HCT116 (cell line): ENCODE measurements around the gene RAPGEF1. TPM values are rescaled to one million over a fixed set of nuclear protein-coding genes. Genes with fewer than 3 reads are reported as not detected.

Experiments
- ATAC-seq: fragments of 200-7000 bp; cut with Tn5 transposase; 2 replicates; pipeline ENCODE4 v1.9.1; 2020; ENCODE audit warnings: mild to moderate bottlenecking, moderate library complexity
- BruUV-seq: library from RNA; stranded (reverse); fragments of 400-500 nt; replicated peaks from 2 replicates; lab custom pipeline; 2021; lab: Mats Ljungman, UMichigan
- CTCF ChIA-PET: fragments of 300-600 bp; sonication (Branson Sonifier 250); formaldehyde crosslinking; loops from one replicate; lab custom pipeline; 2021; ENCODE audit warnings: antibody characterized with exemption; lab: Charles Lee
- POLR2A ChIA-PET: fragments of 300-600, 350-600 bp; sonication (Branson Sonifier 250); formaldehyde crosslinking; loops from one replicate; lab custom pipeline; 2021; ENCODE audit warnings: antibody characterized with exemption; lab: Charles Lee
- RAD21 ChIA-PET, 2 experiments: fragments of 300-600 bp; sonication (Branson Sonifier 250); formaldehyde crosslinking; loops; one replicate each; lab custom pipeline; 2023; ENCODE audit warnings: low total read pairs in 2 of 2; ENCODE audit not compliant: uncharacterized antibody in 2 of 2, unreplicated experiment in 2 of 2, low non-redundant PET in 1 of 2; lab: Charles Lee
- DNase-seq: peaks from one replicate; pipeline ENCODE4 v3.0.0-alpha.2; 2010; ENCODE audit warnings: low read depth, low spot score
- H2AFZ ChIP-seq: fragments of 200-600 bp; shearing (Covaris generic), sonication (generic); 2 replicates; pipeline ENCODE4 v1.6.1; 2017; ENCODE audit warnings: low read depth, mixed run types, mixed read lengths, antibody characterized with exemption, low read length; ENCODE audit not compliant: poor library complexity, severe bottlenecking
- H3K27ac ChIP-seq: 2 replicates; pipeline ENCODE4 v1.5.1; 2012; ENCODE audit warnings: low read depth, low read length
- H3K27me3 ChIP-seq: fragments of 200-600 bp; sonication (generic); 2 replicates; pipeline ENCODE4 v1.6.1; 2016; ENCODE audit warnings: mixed run types, low read length, mixed read lengths; ENCODE audit not compliant: insufficient read depth
- H3K36me3 ChIP-seq, 2 experiments: fragments of 200-500 bp in 1 of 2; fragments of 200-600 bp in 1 of 2; sonication (Bioruptor generic) in 1 of 2; sonication (generic) in 1 of 2; 2 replicates each; pipeline versions ENCODE4 v1.5.1 to v1.6.1; 2014 to 2016; ENCODE audit warnings: low read length in 2 of 2, inconsistent platforms in 1 of 2, mixed read lengths in 1 of 2, mixed run types in 1 of 2; ENCODE audit not compliant: insufficient read depth in 2 of 2, control insufficient read depth in 1 of 2
- H3K4me1 ChIP-seq, 2 experiments: fragments of 200-600 bp in 1 of 2; sonication (generic) in 1 of 2; 2 replicates each; pipeline versions ENCODE4 v1.5.1 to v1.6.1; 2012 to 2017; ENCODE audit warnings: low read length in 2 of 2, inconsistent platforms in 1 of 2, mild to moderate bottlenecking in 1 of 2, mixed read lengths in 1 of 2, mixed run types in 1 of 2, moderate library complexity in 1 of 2; ENCODE audit not compliant: insufficient read depth in 2 of 2, control insufficient read depth in 1 of 2
- H3K4me2 ChIP-seq: fragments of 200-600 bp; sonication (generic); 2 replicates; pipeline ENCODE4 v1.6.1; 2017; ENCODE audit warnings: mixed run types, low read length, mixed read lengths
- H3K4me3 ChIP-seq, 2 experiments: fragments of 200-600 bp in 1 of 2; sonication (generic) in 1 of 2; replicated peaks in 1 of 2; 2 replicates each; pipeline ENCODE4 v1.5.1; 2011 to 2016; ENCODE audit warnings: low read length in 2 of 2, control low read depth in 1 of 2, low read depth in 1 of 2, mild to moderate bottlenecking in 1 of 2, mixed read lengths in 1 of 2, mixed run types in 1 of 2
- H3K79me2 ChIP-seq: fragments of 200-600 bp; sonication (generic); 2 replicates; pipeline ENCODE4 v1.6.1; 2017; ENCODE audit warnings: mild to moderate bottlenecking, mixed run types, low read length, moderate library complexity, mixed read lengths; ENCODE audit not compliant: insufficient read depth
- H3K9ac ChIP-seq: fragments of 200-600 bp; sonication (generic); 2 replicates; pipeline ENCODE4 v1.6.1; 2016; ENCODE audit warnings: low read length, mixed read lengths
- H3K9me2 ChIP-seq: fragments of 200-600 bp; sonication (generic), shearing (Covaris generic); 2 replicates; pipeline ENCODE4 v1.6.1; 2017; ENCODE audit warnings: mixed run types, mild to moderate bottlenecking, moderate library complexity; ENCODE audit not compliant: insufficient read depth
- H3K9me3 ChIP-seq, 2 experiments: fragments of 200-500 bp in 1 of 2; fragments of 200-600 bp in 1 of 2; sonication (Bioruptor generic) in 1 of 2; sonication (generic) in 1 of 2; 2 replicates each; pipeline ENCODE4 v1.6.1; 2014 to 2017; ENCODE audit warnings: low read length in 2 of 2, mixed read lengths in 2 of 2, inconsistent platforms in 1 of 2, low read depth in 1 of 2, mild to moderate bottlenecking in 1 of 2, mixed run types in 1 of 2, moderate library complexity in 1 of 2; ENCODE audit not compliant: control insufficient read depth in 1 of 2, insufficient read depth in 1 of 2
- H4K20me1 ChIP-seq: fragments of 200-600 bp; sonication (generic), shearing (Covaris generic); 2 replicates; pipeline ENCODE4 v1.6.1; 2017; ENCODE audit warnings: mixed run types, mild to moderate bottlenecking, moderate library complexity; ENCODE audit not compliant: insufficient read depth
- CBX3 ChIP-seq: IDR thresholded peaks from 2 replicates; pipeline ENCODE4 v1.6.1; 2012; ENCODE audit warnings: low read depth
- CEBPB ChIP-seq: IDR thresholded peaks from 2 replicates; pipeline ENCODE4 v1.6.1; 2012; ENCODE audit warnings: low read depth
- CTCF ChIP-seq, 3 experiments: fragments of 200-600 bp in 1 of 3; sonication (generic) in 1 of 3; IDR thresholded peaks in 2 of 3; conservative IDR thresholded peaks in 1 of 3; 2 replicates each; pipeline ENCODE4 v1.5.1; 2012 to 2017; ENCODE audit warnings: low read depth in 2 of 3, low read length in 2 of 3, antibody characterized with exemption in 1 of 3, borderline replicate concordance in 1 of 3, control low read depth in 1 of 3, mild to moderate bottlenecking in 1 of 3, mixed read lengths in 1 of 3, mixed run types in 1 of 3, moderate library complexity in 1 of 3; ENCODE audit not compliant: insufficient read depth in 1 of 3
- EGR1 ChIP-seq: IDR thresholded peaks from 2 replicates; pipeline ENCODE4 v1.6.1; 2012; ENCODE audit warnings: low read depth
- ELF1 ChIP-seq: IDR thresholded peaks from 2 replicates; pipeline ENCODE4 v1.6.1; 2012; ENCODE audit warnings: low read depth, borderline replicate concordance
- EZH2 ChIP-seq: fragments of 200-600 bp; sonication (generic); IDR thresholded peaks from 2 replicates; pipeline ENCODE4 v1.6.1; 2017; ENCODE audit warnings: antibody characterized with exemption, mixed run types
- EZH2phosphoT487 ChIP-seq: fragments of 200-600 bp; IDR thresholded peaks from 2 replicates; pipeline ENCODE4 v1.6.1; 2018; ENCODE audit warnings: antibody characterized with exemption, borderline replicate concordance
- JUND ChIP-seq: IDR thresholded peaks from 2 replicates; pipeline ENCODE4 v1.6.1; 2012
- MAX ChIP-seq: IDR thresholded peaks from 2 replicates; pipeline ENCODE4 v1.6.1; 2012
- POLR2A ChIP-seq: IDR thresholded peaks from 2 replicates; pipeline ENCODE4 v1.7.0; 2011; ENCODE audit warnings: borderline replicate concordance; ENCODE audit not compliant: insufficient read depth, insufficient read length; ENCODE audit errors: extremely low read depth
- POLR2AphosphoS5 ChIP-seq: IDR thresholded peaks from 2 replicates; pipeline ENCODE4 v1.6.1; 2011; ENCODE audit warnings: mild to moderate bottlenecking, low read depth, low read length, moderate library complexity
- RAD21 ChIP-seq: IDR thresholded peaks from 2 replicates; pipeline ENCODE4 v1.6.1; 2012; ENCODE audit warnings: low read depth, mild to moderate bottlenecking
- SIN3A ChIP-seq: IDR thresholded peaks from 2 replicates; pipeline ENCODE4 v1.6.1; 2012; ENCODE audit warnings: low read depth
- SP1 ChIP-seq: IDR thresholded peaks from 2 replicates; pipeline ENCODE4 v1.6.1; 2012; ENCODE audit warnings: low read depth
- SRF ChIP-seq: IDR thresholded peaks from 2 replicates; pipeline ENCODE4 v1.6.1; 2012; ENCODE audit warnings: low read depth
- TCF7L2 ChIP-seq: IDR thresholded peaks from 2 replicates; pipeline ENCODE4 v1.7.0; 2011; ENCODE audit warnings: borderline replicate concordance, inconsistent platforms; ENCODE audit not compliant: insufficient read depth, insufficient read length; ENCODE audit errors: extremely low read depth
- YY1 ChIP-seq: IDR thresholded peaks from 2 replicates; pipeline ENCODE4 v1.6.1; 2011; ENCODE audit warnings: low read length, low read depth, moderate library complexity, mild to moderate bottlenecking; ENCODE audit not compliant: insufficient replicate concordance; ENCODE audit errors: extremely low read depth
- ZFX ChIP-seq: fragments of 450-650 bp; IDR thresholded peaks from 2 replicates; pipeline ENCODE4 v1.6.1; 2017
- ZNF274 ChIP-seq: fragments of 200-500 bp; sonication (Bioruptor generic); IDR thresholded peaks from 2 replicates; pipeline ENCODE4 v1.6.1; 2014; ENCODE audit warnings: mild to moderate bottlenecking, low read depth, low read length, inconsistent platforms
- intact Hi-C: fragments of 100-400 bp; cut with micrococcal nuclease; formaldehyde crosslinking; loops from 2 replicates; pipeline ENCODE4 v1.10.0; 2022
- total RNA-seq: library from RNA; stranded (reverse); gene quantifications from one replicate; pipeline ENCODE4 v1.2.1, GENCODE V29; 2021; ENCODE audit not compliant: unreplicated experiment
- TF ChIP-seq, protein P1 (sequence below): IDR thresholded peaks from 2 replicates; pipeline ENCODE4 v1.6.1; 2012
- TF ChIP-seq, protein P2 (sequence below): IDR thresholded peaks from 2 replicates; pipeline ENCODE4 v1.6.1; 2011; ENCODE audit warnings: mild to moderate bottlenecking, low read length, moderate library complexity; ENCODE audit not compliant: insufficient replicate concordance; ENCODE audit errors: extremely low read depth

Gene RAPGEF1
- total RNA-seq, 1 experiment from 2014 or later = 43.0 TPM

DNA sequence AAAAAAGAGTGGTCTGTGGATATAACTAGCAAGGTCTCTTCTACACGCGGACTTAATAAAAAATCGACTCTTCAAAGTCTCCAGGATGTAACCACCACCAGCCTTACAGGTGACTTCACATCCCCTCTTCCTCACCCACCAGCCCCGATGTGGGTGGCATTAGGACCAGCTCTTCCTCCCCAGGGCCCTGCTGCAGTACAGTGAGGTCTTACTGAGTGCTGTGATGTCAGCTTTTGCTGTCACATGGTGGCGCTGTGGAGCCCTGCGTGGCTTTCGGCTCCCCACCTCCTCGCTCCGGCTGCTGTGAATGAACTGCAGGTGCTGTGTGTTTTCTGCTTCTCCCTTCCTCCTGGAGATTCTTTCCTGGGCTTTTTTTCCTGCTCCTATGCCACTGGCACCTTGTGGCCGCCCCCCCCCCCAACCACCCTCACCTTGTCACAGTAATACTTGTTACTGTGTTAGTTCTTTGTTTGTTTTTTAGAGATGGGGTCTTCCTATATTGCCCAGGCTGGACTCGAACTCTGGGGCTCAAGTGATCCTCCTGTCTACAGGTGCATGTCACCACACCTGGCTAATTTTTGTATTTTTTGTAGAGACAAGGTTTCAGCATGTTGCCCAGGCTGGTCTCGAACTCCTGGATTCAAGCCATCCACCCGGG is 15.8 kb upstream of the RAPGEF1 start:
- no TSS peak for BruUV-seq
- Histone ChIP-seq H3K9me2 (no peaks in the 10 kb centered on the region), H3K9ac (no peak overlapping the region), H3K4me2 (peak overlapping the region; percentile 54), H3K4me3 (no peak overlapping the region), H3K36me3 (no peaks in the 10 kb centered on the region), H2AFZ (peak overlapping the region; percentile 56), H3K27ac (no peak overlapping the region), H3K4me1 (peaks cover 0 to 4% of the 10 kb centered on the region in 2 experiments; a peak in 2 of 4 replicates), H3K9me3 (no peaks in the 10 kb centered on the region), H3K79me2 (no peaks in the 10 kb centered on the region), H3K27me3 (no peaks in the 10 kb centered on the region), H4K20me1 (no peaks in the 10 kb centered on the region)
- intact Hi-C loops = loop anchor here (2.0 kb wide), 1 partner anchor 481 kb away; no protein-coding TSS in a partner anchor
- ChIA-PET POLR2A (interaction anchor here (0.7 kb wide), 1 partner anchor 513 kb away, joined by 4 read pairs; no protein-coding TSS in a partner anchor), CTCF (interaction anchor here (0.6 to 2.7 kb wide), 11 partner anchors 9 to 504 kb away, joined by 3 to 9 read pairs (median 5); no protein-coding TSS in a partner anchor), RAD21 (interaction anchor here in 1 of 2 experiments (1.0 kb wide), 1 partner anchor 486 kb away, joined by 3 read pairs; no protein-coding TSS in a partner anchor)
- DNase-seq (peak; percentile 75), ATAC-seq (peak; percentile 100)
- TF ChIP-seq CBX3 = no peak
- TF ChIP-seq ZFX = no peak
- TF ChIP-seq TCF7L2 = no peak
- TF ChIP-seq ELF1 = no peak
- no peak for TF ChIP-seq EGR1
- TF ChIP-seq RAD21 = peak; percentile 62
- TF ChIP-seq CTCF (IDR thresholded peaks at IDR 0.05 in 2 of 3, conservative IDR thresholded peaks at IDR 0.05 in 1 of 3; ENCODE audit: borderline replicate concordance in 1 of 3, insufficient read depth in 1 of 3, low read depth in 2 of 3, low read length in 2 of 3) = peak; percentile 86 to 87 (median 86)
- TF ChIP-seq, protein P1, sequence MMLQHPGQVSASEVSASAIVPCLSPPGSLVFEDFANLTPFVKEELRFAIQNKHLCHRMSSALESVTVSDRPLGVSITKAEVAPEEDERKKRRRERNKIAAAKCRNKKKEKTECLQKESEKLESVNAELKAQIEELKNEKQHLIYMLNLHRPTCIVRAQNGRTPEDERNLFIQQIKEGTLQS = no peak
- no peak for TF ChIP-seq SIN3A
- no peak for TF ChIP-seq SP1
- peak; percentile 36 for TF ChIP-seq YY1
- no peak for TF ChIP-seq CEBPB
- TF ChIP-seq JUND = no peak
- TF ChIP-seq EZH2phosphoT487 = no peak
- TF ChIP-seq EZH2 = no peak
- TF ChIP-seq MAX = no peak; the same call in 1 of the 2 replicates
- no peak for TF ChIP-seq POLR2AphosphoS5
- no peak for TF ChIP-seq SRF
- TF ChIP-seq, protein P2, sequence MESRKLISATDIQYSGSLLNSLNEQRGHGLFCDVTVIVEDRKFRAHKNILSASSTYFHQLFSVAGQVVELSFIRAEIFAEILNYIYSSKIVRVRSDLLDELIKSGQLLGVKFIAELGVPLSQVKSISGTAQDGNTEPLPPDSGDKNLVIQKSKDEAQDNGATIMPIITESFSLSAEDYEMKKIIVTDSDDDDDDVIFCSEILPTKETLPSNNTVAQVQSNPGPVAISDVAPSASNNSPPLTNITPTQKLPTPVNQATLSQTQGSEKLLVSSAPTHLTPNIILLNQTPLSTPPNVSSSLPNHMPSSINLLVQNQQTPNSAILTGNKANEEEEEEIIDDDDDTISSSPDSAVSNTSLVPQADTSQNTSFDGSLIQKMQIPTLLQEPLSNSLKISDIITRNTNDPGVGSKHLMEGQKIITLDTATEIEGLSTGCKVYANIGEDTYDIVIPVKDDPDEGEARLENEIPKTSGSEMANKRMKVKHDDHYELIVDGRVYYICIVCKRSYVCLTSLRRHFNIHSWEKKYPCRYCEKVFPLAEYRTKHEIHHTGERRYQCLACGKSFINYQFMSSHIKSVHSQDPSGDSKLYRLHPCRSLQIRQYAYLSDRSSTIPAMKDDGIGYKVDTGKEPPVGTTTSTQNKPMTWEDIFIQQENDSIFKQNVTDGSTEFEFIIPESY = no peak
- TF ChIP-seq POLR2A = no peak
- no peak for TF ChIP-seq ZNF274
